GM12878 (cell line): ENCODE data around the gene MYMX. TPM values are rescaled to one million over a fixed set of nuclear protein-coding genes. Genes with fewer than 3 reads are reported as not detected.

ENCODE experiments used
- BCL3 ChIP-seq: IDR thresholded peaks from 2 replicates; pipeline ENCODE4 v1.6.1; 2011; ENCODE audit warnings: borderline replicate concordance, low read depth, mild to moderate bottlenecking, moderate library complexity, low read length; ENCODE audit not compliant: insufficient read depth, poor library complexity, severe bottlenecking
- BHLHE40 ChIP-seq, 2 experiments: fragments of 450-650 bp in 1 of 2; IDR thresholded peaks; 2 replicates each; pipeline ENCODE4 v1.6.1; 2011 to 2017; ENCODE audit warnings: low read depth in 2 of 2, borderline replicate concordance in 1 of 2, improper control_type of control experiment in 1 of 2, low read length in 1 of 2, mild to moderate bottlenecking in 1 of 2
- BRCA1 ChIP-seq: IDR thresholded peaks from 2 replicates; pipeline ENCODE4 v1.6.1; 2011; ENCODE audit warnings: low read depth, low read length, improper control_type of control experiment
- CBX5 ChIP-seq: sonication (generic); IDR thresholded peaks from 2 replicates; pipeline ENCODE4 v1.6.1; 2016; ENCODE audit warnings: low read depth, moderate library complexity, mild to moderate bottlenecking, inconsistent platforms
- CREB1 ChIP-seq: IDR thresholded peaks from 2 replicates; pipeline ENCODE4 v1.6.1; 2012; ENCODE audit warnings: low read depth, mild to moderate bottlenecking, inconsistent platforms
- DPF2 ChIP-seq: fragments of 450-650 bp; IDR thresholded peaks from 2 replicates; pipeline ENCODE4 v1.6.1; 2017; ENCODE audit warnings: mild to moderate bottlenecking
- EP300 ChIP-seq, 2 experiments: fragments of 150-350 bp in 1 of 2; IDR thresholded peaks; 2 replicates each; pipeline ENCODE4 v1.6.1; 2011 to 2012; ENCODE audit warnings: low read depth in 2 of 2, low read length in 2 of 2, borderline replicate concordance in 1 of 2, improper control_type of control experiment in 1 of 2, inconsistent platforms in 1 of 2; ENCODE audit not compliant: control insufficient read depth in 1 of 2
- ESRRA ChIP-seq: IDR thresholded peaks from 2 replicates; pipeline ENCODE4 v1.6.1; 2012; ENCODE audit warnings: mild to moderate bottlenecking, low read length, improper control_type of control experiment
- HCFC1 ChIP-seq: fragments of 150-350 bp; IDR thresholded peaks from 2 replicates; pipeline ENCODE4 v1.6.1; 2014; ENCODE audit warnings: low read length
- HDAC6 ChIP-seq: fragments of 200-600 bp; sonication (generic); IDR thresholded peaks from one replicate; pipeline ENCODE4 v1.8.0; 2017; ENCODE audit warnings: antibody characterized with exemption; ENCODE audit not compliant: unreplicated experiment
- IRF4 ChIP-seq: IDR thresholded peaks from 2 replicates; pipeline ENCODE4 v1.6.1; 2011; ENCODE audit warnings: low read depth, low read length
- KDM1A ChIP-seq: fragments of 200-600 bp; sonication (generic); IDR thresholded peaks from 2 replicates; pipeline ENCODE4 v1.6.1; 2016; ENCODE audit warnings: borderline replicate concordance
- MTA3 ChIP-seq: IDR thresholded peaks from 2 replicates; pipeline ENCODE4 v1.6.1; 2012; ENCODE audit warnings: low read length, inconsistent platforms, borderline replicate concordance
- NFXL1 ChIP-seq: fragments of 450-650 bp; IDR thresholded peaks from 2 replicates; pipeline ENCODE4 v1.6.1; 2017; ENCODE audit warnings: antibody characterized with exemption, mild to moderate bottlenecking, borderline replicate concordance
- NR2F1 ChIP-seq: fragments of 450-650 bp; conservative IDR thresholded peaks from 2 replicates; pipeline ENCODE4 v1.6.1; 2017; ENCODE audit warnings: mild to moderate bottlenecking
- PAX5 ChIP-seq: IDR thresholded peaks from 2 replicates; pipeline ENCODE4 v1.6.1; 2011; ENCODE audit warnings: low read depth, low read length, borderline replicate concordance
- PML ChIP-seq: IDR thresholded peaks from 2 replicates; pipeline ENCODE4 v1.6.1; 2012; ENCODE audit warnings: low read length, inconsistent platforms
- RBBP5 ChIP-seq: fragments of 200-600 bp; sonication (generic); conservative IDR thresholded peaks from 2 replicates; pipeline ENCODE4 v1.6.1; 2016
- RFX5 ChIP-seq: IDR thresholded peaks from 2 replicates; pipeline ENCODE4 v1.6.1; 2011; ENCODE audit warnings: low read depth, low read length, improper control_type of control experiment
- SMAD5 ChIP-seq: IDR thresholded peaks from 2 replicates; pipeline ENCODE4 v1.6.1; 2016; ENCODE audit warnings: antibody characterized with exemption, low read depth
- SP1 ChIP-seq: IDR thresholded peaks from one replicate; pipeline ENCODE4 v1.6.1; 2011; ENCODE audit warnings: low read depth, low read length
- SREBF2 ChIP-seq: IDR thresholded peaks from 2 replicates; pipeline ENCODE4 v1.6.1; 2012; ENCODE audit warnings: mild to moderate bottlenecking, low read length
- ZNF217 ChIP-seq: fragments of 450-650 bp; IDR thresholded peaks from 2 replicates; pipeline ENCODE4 v1.6.1; 2017; ENCODE audit warnings: antibody characterized with exemption, mild to moderate bottlenecking
- polyA plus RNA-seq, 11 experiments: library from polyadenylated mRNA; depleted of rRNA in 4 of 11; unstranded in 6 of 11; stranded (reverse) in 5 of 11; fragments of >200 nt; fragmentation: Nextera tagmentation in 4 of 11; fragmentation: Illumina TruSeq in 1 of 11; extraction: Ambion mirVana in 4 of 11; extraction: Trizol in 1 of 11; gene quantifications; 1 replicate in 1 of 11; 2 replicates in 10 of 11; pipeline versions ENCODE4 v1.2.1 to v1.2.3, GENCODE V29; 2011 to 2016; ENCODE audit warnings: inconsistent platforms in 2 of 11, missing spikeins in 2 of 11, low read depth in 1 of 11
- total RNA-seq, 4 experiments: library from RNA; depleted of rRNA in 3 of 4; stranded (reverse); fragments of >200 nt in 3 of 4; fragmentation: Illumina TruSeq in 1 of 4; extraction: Trizol in 1 of 4; gene quantifications; 2 replicates each; pipeline versions ENCODE4 v1.2.1 to v1.2.3, GENCODE V29; 2013 to 2021
- TF ChIP-seq, protein P1 (sequence below): fragments of 450-650 bp; IDR thresholded peaks from 2 replicates; pipeline ENCODE4 v1.6.1; 2014; ENCODE audit warnings: mild to moderate bottlenecking
- TF ChIP-seq, protein P2 (sequence below): IDR thresholded peaks from 2 replicates; pipeline ENCODE4 v1.6.1; 2012; ENCODE audit warnings: low read length, inconsistent platforms

MYMX gene
- total and polyA plus RNA-seq, 10 of the 15 experiments (the other 5 are each of a cell fraction or from before 2014, with no cell fraction given), result not detected

- peak; percentile 24 to 57; a peak in 1 of 4 replicates for TF ChIP-seq EP300 (IDR thresholded peaks at IDR 0.05; ENCODE audit: borderline replicate concordance in 1 of 2, control insufficient read depth in 1 of 2, low read depth in 2 of 2, low read length in 2 of 2)
- no peak for TF ChIP-seq SREBF2
- TF ChIP-seq HCFC1, result peak; percentile 67
- peak; percentile 99 for TF ChIP-seq SMAD5
- TF ChIP-seq ESRRA, result peak; percentile 61; the same call in 1 of the 2 replicates
- TF ChIP-seq ZNF217, result no peak; the same call in 1 of the 2 replicates
- 0 out of 2 replicates have a peak, but pooled peaks have one; percentile 47 for TF ChIP-seq CBX5
- no peak for TF ChIP-seq NR2F1
- peak; percentile 82; the same call in 1 of the 2 replicates for TF ChIP-seq MTA3
- no peak for TF ChIP-seq RFX5
- peak; percentile 90 for TF ChIP-seq CREB1
- no peak for TF ChIP-seq NFXL1
- TF ChIP-seq BRCA1, result no peak
- peak; percentile 95 for TF ChIP-seq SP1
- peak; percentile 84 to 91 for TF ChIP-seq BHLHE40 (IDR thresholded peaks at IDR 0.05; ENCODE audit: borderline replicate concordance in 1 of 2, low read depth in 2 of 2, low read length in 1 of 2)
- TF ChIP-seq, protein P1, sequence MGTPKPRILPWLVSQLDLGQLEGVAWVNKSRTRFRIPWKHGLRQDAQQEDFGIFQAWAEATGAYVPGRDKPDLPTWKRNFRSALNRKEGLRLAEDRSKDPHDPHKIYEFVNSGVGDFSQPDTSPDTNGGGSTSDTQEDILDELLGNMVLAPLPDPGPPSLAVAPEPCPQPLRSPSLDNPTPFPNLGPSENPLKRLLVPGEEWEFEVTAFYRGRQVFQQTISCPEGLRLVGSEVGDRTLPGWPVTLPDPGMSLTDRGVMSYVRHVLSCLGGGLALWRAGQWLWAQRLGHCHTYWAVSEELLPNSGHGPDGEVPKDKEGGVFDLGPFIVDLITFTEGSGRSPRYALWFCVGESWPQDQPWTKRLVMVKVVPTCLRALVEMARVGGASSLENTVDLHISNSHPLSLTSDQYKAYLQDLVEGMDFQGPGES, result no peak
- no peak for TF ChIP-seq RBBP5
- no peak for TF ChIP-seq DPF2
- peak; percentile 75; the same call in 1 of the 2 replicates for TF ChIP-seq PAX5
- TF ChIP-seq KDM1A, result no peak
- TF ChIP-seq BCL3, result peak; percentile 47
- TF ChIP-seq PML, result peak; percentile 100
- TF ChIP-seq HDAC6, result peak; percentile 97
- TF ChIP-seq IRF4, result peak; percentile 44
- TF ChIP-seq, protein P2, sequence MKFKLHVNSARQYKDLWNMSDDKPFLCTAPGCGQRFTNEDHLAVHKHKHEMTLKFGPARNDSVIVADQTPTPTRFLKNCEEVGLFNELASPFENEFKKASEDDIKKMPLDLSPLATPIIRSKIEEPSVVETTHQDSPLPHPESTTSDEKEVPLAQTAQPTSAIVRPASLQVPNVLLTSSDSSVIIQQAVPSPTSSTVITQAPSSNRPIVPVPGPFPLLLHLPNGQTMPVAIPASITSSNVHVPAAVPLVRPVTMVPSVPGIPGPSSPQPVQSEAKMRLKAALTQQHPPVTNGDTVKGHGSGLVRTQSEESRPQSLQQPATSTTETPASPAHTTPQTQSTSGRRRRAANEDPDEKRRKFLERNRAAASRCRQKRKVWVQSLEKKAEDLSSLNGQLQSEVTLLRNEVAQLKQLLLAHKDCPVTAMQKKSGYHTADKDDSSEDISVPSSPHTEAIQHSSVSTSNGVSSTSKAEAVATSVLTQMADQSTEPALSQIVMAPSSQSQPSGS, result peak; percentile 96
Observed at GRCh38 chr6:44246663-44247337, 30.1 kb downstream of the MYMX start, which contains the start of gene HSP90AB1 (continued).
